ENCODE results near the gene PHF12. TPM values are rescaled to one million over a fixed set of nuclear protein-coding genes. Genes with fewer than 3 reads are reported as not detected.

PHF12 gene
- total and polyA plus RNA-seq, 2 of the 8 experiments (the other 6 are each of a cell fraction or from before 2014, with no cell fraction given), result 38.8 to 65.7 TPM

DNA sequence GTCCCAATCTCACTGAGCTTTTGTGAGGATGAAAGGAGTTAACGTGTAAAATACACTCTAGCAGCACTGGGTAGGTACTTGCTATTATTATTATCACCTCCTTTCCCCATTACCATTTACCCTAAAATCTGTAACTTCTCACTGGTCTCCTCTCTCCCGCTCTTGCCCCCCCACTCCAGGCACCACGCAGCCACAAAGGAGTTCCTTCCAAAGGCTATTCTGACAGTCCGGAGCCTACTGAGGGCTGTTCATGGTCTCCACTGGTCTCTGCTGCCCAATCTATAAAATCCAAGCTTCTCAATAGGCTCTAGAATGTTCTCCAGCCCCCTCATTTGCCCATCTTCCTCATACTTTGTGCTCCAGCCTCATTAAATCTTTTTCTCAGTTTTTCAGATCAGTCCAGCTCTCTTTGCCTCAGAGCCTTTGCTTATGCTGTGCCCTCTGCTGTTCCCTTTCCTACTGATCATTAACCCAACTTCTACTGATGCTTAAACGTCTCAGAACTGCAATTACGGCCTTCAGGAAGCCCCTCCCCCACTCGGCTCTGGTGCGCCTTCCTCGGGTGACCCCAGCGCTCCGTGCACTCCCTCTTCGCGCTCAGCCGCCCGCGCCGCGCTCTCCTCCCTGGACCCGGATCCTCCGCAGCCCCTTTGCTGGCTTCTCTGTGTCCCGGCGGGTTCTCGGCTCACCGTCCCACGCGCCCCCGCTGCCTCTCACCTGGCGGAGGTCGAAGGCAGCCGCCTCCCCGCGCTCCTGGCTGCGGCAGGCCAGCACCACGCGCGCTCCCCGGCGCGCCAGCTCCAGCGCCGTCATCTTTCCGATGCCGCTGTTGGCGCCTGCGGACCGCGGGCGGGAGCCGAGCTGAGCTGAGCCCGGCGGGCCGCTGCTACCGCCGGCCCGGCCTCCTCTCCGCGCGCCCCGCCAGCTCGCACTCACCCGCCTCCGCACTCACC is 49.2 kb downstream of the PHF12 start:
- 0 out of 2 replicates have a peak overlapping the region, but pooled peaks have one; percentile 39 for H2BK12ac ChIP-seq (ENCODE audit: low read depth, low read length)
- no peak overlapping the region for H2BK15ac ChIP-seq (ENCODE audit: low read length)
- H3K18ac ChIP-seq (ENCODE audit: extremely low read depth, low read length), result peak overlapping the region; percentile 91
- FAIRE-seq, result no peak
- peak overlapping the region; percentile 86 for H3K56ac ChIP-seq (replicated peaks; ENCODE audit: insufficient read length, low read depth, low read length)
- H3K23me2 ChIP-seq (ENCODE audit: low read depth, low read length), result peaks cover 9% of the 10 kb centered on the region; the same call in 1 of the 2 replicates
- H2AK5ac ChIP-seq (ENCODE audit: low read depth, low read length), result no peak overlapping the region
- peak overlapping the region; percentile 92 for H4K8ac ChIP-seq (ENCODE audit: extremely low read depth, insufficient read depth, low read length)
- ChIA-PET CTCF (ENCODE audit: partially characterized antibody) (interaction anchor here (0.5 to 5.6 kb wide), 29 partner anchors 10 to 255 kb away, joined by 3 to 45 read pairs (median 4); partner anchors contain the start of genes FAM222B, NEK8, RPL23A and TLCD1), POLR2A (ENCODE audit: partially characterized antibody) (interaction anchor here (0.7 to 7.7 kb wide), 11 partner anchors 9 to 182 kb away, joined by 3 to 71 read pairs (median 7); partner anchors contain the start of genes NEK8, PHF12, RPL23A and TLCD1)
- WGBS, 2 experiments (ENCODE audit: extremely low coverage in 1 of 2, insufficient coverage in 1 of 2, insufficient read length in 1 of 2, insufficient replicate concordance in 2 of 2, low coverage in 1 of 2, low lambda C conversion rate in 2 of 2, missing lambda C conversion rate in 1 of 2), result 4% methylated on average over 61 of the region's 62 CpGs; no CpG with 5 or more reads in 1 of the 2 experiments
- no peaks in the 10 kb centered on the region for H3K9me3 ChIP-seq (ENCODE audit: insufficient read depth in 2 of 2, low read depth in 1 of 2, low read length in 1 of 2)
- no peak overlapping the region for H2AFZ ChIP-seq (ENCODE audit: low read length)
- H3K4me1 ChIP-seq (replicated peaks in 1 of 4; ENCODE audit: control insufficient read depth in 3 of 4, insufficient read depth in 4 of 4, low read length in 3 of 4), result peaks cover 2 to 12% (median 5%) of the 10 kb centered on the region in 4 experiments; a peak in 6 of 7 replicates
- DNase-seq (ENCODE audit: low read depth in 1 of 2, low spot score in 2 of 2), result no peak
- no peak overlapping the region for H4K5ac ChIP-seq (ENCODE audit: insufficient read length, low read depth, low read length)
- H3K4me3 ChIP-seq (ENCODE audit: extremely low read depth in 1 of 4, insufficient read depth in 2 of 4, low read depth in 3 of 4, low read length in 4 of 4), result peak overlapping the region; percentile 52 to 85 (median 72)
- no peak overlapping the region for H2BK20ac ChIP-seq (ENCODE audit: low read length)
- no peaks in the 10 kb centered on the region for H3K27me3 ChIP-seq (replicated peaks in 1 of 4; ENCODE audit: control insufficient read depth in 3 of 4, extremely low read depth in 1 of 4, insufficient read depth in 3 of 4, low read length in 3 of 4)
- H3K4ac ChIP-seq (replicated peaks; ENCODE audit: insufficient read length, low read depth, low read length), result no peak overlapping the region
- peaks cover 9 to 17% (median 14%) of the 10 kb centered on the region in 4 experiments; a peak in 6 of 8 replicates for H3K36me3 ChIP-seq (ENCODE audit: control insufficient read depth in 2 of 4, insufficient read depth in 4 of 4, low read length in 3 of 4)
- H3K4me2 ChIP-seq (ENCODE audit: insufficient read depth in 1 of 2, low read depth in 2 of 2, low read length in 2 of 2), result peak overlapping the region; percentile 70 to 88
- H3K27ac ChIP-seq (ENCODE audit: low read depth, low read length), result peak overlapping the region; percentile 54
- H4K91ac ChIP-seq (replicated peaks; ENCODE audit: insufficient read length, low read length), result peak overlapping the region; percentile 34
- H2BK5ac ChIP-seq (ENCODE audit: low read depth, low read length), result peak overlapping the region; percentile 46; the same call in 1 of the 2 replicates
- H3K79me1 ChIP-seq (ENCODE audit: low read depth, low read length), result peaks cover 3% of the 10 kb centered on the region; the same call in 1 of the 2 replicates
- H2BK120ac ChIP-seq (replicated peaks; ENCODE audit: low read depth, low read length), result no peak overlapping the region
- peaks cover 0 to 3% of the 10 kb centered on the region in 2 experiments; a peak in 2 of 4 replicates for H3K79me2 ChIP-seq (ENCODE audit: control insufficient read depth in 1 of 2, insufficient read depth in 2 of 2, low read length in 2 of 2)
- H3K9ac ChIP-seq (replicated peaks in 1 of 4; ENCODE audit: extremely low read depth in 1 of 4, low read depth in 3 of 4, low read length in 3 of 4), result peak overlapping the region; percentile 35 to 84 (median 71)
- H4K20me1 ChIP-seq (replicated peaks in 1 of 2; ENCODE audit: control insufficient read depth in 1 of 2, insufficient read depth in 2 of 2, low read length in 2 of 2), result peaks cover 2 to 5% of the 10 kb centered on the region in 2 experiments
- H3K14ac ChIP-seq (ENCODE audit: insufficient read length), result no peak overlapping the region
- no peak overlapping the region for H3K23ac ChIP-seq (ENCODE audit: insufficient read length)
- TF ChIP-seq CTBP2 (IDR thresholded peaks at IDR 0.05; ENCODE audit: borderline replicate concordance, insufficient read depth, insufficient read length, low read length), result no peak
- TF ChIP-seq, protein P1, sequence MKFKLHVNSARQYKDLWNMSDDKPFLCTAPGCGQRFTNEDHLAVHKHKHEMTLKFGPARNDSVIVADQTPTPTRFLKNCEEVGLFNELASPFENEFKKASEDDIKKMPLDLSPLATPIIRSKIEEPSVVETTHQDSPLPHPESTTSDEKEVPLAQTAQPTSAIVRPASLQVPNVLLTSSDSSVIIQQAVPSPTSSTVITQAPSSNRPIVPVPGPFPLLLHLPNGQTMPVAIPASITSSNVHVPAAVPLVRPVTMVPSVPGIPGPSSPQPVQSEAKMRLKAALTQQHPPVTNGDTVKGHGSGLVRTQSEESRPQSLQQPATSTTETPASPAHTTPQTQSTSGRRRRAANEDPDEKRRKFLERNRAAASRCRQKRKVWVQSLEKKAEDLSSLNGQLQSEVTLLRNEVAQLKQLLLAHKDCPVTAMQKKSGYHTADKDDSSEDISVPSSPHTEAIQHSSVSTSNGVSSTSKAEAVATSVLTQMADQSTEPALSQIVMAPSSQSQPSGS (IDR thresholded peaks at IDR 0.05; ENCODE audit: low read length), result no peak
- TF ChIP-seq BACH1 (IDR thresholded peaks at IDR 0.05; ENCODE audit: low read length), result 0 out of 2 replicates have a peak, but pooled peaks have one; percentile 5
- TF ChIP-seq, protein P2, sequence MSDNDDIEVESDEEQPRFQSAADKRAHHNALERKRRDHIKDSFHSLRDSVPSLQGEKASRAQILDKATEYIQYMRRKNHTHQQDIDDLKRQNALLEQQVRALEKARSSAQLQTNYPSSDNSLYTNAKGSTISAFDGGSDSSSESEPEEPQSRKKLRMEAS (IDR thresholded peaks at IDR 0.05), result peak; percentile 29; the same call in 1 of the 2 replicates
- peak; percentile 95 for TF ChIP-seq KDM4A (IDR thresholded peaks at IDR 0.05; ENCODE audit: low read depth, low read length, severe bottlenecking)
- TF ChIP-seq HDAC2 (IDR thresholded peaks at IDR 0.05; ENCODE audit: borderline replicate concordance in 1 of 2, low read depth in 2 of 2, low read length in 2 of 2), result peak in 1 of 2 experiments; percentile 75; a peak in 2 of 4 replicates
- TF ChIP-seq ASH2L (IDR thresholded peaks at IDR 0.05; ENCODE audit: low read length), result peak; percentile 93
